NCI-H2029 (cell line): ENCODE results near the gene ACTA2.

Source experiments
- DNase-seq: peaks from one replicate; lab custom pipeline; 2025; lab: John Stamatoyannopoulos, UW

Gene ACTA2

GRCh38 chr10:88952647-88953111 lies at the start of gene ACTA2:
ACTA2 (minus strand) TSS chr10:88952773; CDS start chr10:88948930, 3,843 bp downstream.
- no peak for DNase-seq

DNA sequence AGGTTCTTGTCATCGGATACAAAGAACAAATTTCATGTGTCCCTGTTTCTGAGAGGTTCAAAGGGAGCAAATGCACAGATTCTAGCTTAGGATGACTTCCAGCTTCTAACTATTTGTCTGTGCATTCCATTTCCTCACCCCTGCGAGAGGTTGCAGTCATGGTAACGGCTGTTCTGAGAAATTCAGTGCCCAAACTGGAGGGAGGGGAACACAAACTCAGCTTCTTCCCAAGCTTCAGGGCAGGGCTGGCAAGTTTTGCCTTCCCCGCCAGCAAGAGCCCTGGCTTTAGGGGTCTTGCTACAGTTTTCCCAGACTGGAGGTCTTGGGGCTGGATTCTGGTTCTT lies 49.1 kb upstream of the ACTA2 start:
- no peak for DNase-seq

DNA sequence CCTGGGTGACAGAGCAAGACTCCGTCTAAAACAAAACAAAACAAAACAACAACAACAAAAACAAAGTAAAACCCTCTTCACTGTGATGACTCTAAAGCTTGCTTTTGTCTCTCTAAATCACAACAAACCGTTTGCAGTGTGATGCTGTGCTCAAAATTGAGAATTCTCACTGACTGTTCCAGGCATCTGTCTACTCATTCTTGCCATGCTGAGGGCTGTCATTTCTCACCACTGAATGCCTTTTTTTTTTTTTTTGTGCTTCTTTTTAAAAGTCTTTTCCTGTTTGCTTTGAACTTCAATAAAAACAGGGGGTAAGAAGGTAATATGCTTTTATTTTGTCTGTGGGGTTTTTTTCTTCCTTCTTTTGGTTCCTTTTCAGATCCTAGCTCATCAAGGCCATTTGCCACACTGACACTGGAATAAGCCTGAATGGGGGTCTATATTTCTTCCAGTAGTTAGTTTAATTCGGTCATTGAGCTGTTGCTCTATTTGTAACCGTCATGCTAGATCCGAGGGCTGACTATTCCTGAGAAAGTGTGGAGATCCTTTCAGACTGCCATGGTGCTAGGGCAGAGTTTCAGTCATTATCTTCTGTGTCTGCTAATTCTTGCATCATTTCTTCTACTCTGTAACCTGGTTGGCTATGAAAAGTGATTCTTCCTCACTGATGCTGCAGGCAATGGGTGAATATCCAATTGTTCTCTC lies 48.6 kb upstream of the ACTA2 start:
- DNase-seq = no peak

- DNase-seq = no peak
Measured at GRCh38 chr10:88999625-89000024, 47.1 kb upstream of the ACTA2 start.

- DNase-seq = no peak
Measured at GRCh38 chr10:88996927-88997326, 44.4 kb upstream of the ACTA2 start.

GRCh38 chr10:88995156-88995876 lies 42.7 kb upstream of the ACTA2 start:
- DNase-seq = no peak

DNA sequence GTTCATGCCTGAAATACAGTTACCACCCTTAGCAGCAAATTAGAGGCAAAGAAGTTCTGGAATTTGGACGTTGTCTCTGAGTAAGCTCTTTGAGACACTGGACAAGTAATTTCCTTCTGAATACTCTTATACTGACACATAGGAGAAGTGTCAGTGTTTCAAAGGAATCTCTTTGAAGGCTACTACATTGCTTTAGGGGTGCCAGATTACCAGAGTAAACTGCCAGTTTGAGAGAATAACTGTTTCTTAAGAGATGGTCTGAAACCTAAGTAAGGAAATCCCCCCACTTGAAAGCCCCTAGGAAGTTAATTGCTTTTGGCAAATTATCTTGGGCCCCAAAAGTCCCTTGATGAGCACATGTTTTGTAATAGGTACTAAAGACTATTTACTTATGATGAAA lies 41.4 kb upstream of the ACTA2 start:
- DNase-seq = no peak

DNA sequence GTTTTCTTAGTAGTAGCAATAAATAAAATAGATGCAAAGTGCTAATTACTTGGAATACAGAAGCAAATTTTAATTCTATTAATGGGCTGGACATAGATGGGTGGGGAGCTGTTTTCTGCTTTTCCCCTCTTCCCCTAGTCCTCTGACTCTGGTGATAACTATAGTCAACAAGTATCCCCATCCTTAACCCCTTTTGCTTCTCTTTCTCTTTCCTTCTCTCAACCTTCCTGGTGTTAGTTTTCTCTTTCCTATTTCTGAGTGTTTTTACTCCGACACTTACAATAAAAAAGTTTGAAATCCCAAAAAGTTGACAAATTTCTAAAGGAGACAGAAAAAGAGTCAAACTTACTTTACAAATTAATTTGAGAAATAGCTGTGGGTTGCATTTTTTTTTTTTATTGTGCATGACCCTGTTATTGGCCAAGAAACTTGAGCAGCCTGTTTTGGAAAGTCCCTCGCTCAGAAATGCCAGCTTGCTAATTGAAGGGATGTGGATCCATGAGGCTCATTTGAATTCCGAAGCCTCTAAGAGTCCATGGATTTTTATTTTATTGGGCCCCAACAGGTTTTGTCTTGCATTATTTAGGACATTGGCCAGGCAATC lies 40.5 kb upstream of the ACTA2 start:
- no peak for DNase-seq

DNA sequence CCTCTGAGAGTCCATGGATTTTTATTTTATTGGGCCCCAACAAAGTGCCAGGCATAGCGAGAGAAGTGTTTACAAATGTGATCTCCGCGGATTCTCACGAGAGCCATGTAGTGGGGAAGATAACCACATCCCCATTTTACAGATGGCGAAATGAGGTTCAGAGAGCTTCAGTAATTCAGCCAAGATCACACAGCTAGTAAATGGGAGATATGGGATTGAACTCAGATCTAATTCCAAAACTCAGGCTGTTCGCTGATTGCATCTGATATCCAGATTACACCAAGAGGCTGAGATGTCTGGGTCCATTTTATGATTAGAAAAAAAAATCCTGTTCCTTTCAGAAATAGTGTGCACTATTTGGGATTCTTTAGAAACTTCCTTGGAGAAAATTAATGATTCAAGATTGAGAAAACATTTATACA lies 39.3 kb upstream of the ACTA2 start:
- DNase-seq = no peak

- DNase-seq = no peak
Measured at GRCh38 chr10:88991161-88991898, 38.8 kb upstream of the ACTA2 start.

- DNase-seq = no peak
Measured at GRCh38 chr10:88990384-88991160, 38.0 kb upstream of the ACTA2 start, which contains the start of gene FAS. FAS (plus strand) TSS chr10:88990798; CDS start chr10:88990877, 79 bp downstream.

DNA sequence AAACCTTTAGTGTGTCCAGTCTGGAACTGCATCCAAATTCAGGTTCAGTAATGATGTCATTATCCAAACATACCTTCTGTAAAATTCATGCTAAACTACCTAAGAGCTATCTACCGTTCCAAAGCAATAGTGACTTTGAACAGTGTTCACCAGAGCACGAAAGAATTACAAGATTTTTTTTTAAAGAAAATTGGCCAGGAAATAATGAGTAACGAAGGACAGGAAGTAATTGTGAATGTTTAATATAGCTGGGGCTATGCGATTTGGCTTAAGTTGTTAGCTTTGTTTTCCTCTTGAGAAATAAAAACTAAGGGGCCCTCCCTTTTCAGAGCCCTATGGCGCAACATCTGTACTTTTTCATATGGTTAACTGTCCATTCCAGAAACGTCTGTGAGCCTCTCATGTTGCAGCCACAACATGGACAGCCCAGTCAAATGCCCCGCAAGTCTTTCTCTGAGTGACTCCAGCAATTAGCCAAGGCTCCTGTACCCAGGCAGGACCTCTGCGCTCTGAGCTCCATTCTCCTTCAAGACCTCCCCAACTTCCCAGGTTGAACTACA lies 37.3 kb upstream of the ACTA2 start:
- no peak for DNase-seq

- no peak for DNase-seq
Measured at GRCh38 chr10:88989423-88989822, 36.9 kb upstream of the ACTA2 start.

GRCh38 chr10:88987840-88988239 lies 35.3 kb upstream of the ACTA2 start:
- DNase-seq = no peak

GRCh38 chr10:88987243-88987725 lies 34.7 kb upstream of the ACTA2 start:
- no peak for DNase-seq

DNA sequence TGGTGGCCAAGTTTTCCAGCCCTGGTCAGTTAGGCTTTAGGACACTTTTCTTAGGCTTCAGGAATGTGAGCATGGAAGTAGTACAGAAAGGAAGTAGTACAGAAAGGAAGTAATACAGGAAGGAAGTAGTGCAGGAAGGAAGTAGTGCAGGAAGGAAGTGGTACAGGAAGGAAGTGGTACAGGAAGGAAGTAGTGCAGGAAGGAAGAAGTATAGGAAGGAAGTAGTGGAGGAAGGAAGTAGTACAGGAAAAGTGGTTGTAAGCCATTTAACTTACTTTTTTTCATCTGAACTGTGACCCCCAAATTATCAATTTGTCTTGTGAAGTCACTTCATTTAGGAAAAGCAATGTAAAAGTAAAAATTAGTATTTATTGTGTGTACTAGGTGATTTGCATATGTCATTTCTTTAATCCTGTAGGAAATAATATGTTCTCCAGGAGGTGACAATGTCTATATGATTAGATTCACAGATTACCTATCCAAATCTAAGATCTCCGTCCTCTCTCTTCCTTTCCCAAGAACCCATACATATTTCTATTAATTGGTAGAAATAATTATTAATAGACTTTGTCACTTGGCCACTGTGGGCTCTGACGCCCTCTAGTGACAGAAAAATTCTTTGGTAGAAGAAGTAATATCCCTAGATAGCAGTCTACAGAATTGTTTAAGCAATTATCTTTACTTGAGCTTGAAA lies 34.1 kb upstream of the ACTA2 start:
- no peak for DNase-seq

DNA sequence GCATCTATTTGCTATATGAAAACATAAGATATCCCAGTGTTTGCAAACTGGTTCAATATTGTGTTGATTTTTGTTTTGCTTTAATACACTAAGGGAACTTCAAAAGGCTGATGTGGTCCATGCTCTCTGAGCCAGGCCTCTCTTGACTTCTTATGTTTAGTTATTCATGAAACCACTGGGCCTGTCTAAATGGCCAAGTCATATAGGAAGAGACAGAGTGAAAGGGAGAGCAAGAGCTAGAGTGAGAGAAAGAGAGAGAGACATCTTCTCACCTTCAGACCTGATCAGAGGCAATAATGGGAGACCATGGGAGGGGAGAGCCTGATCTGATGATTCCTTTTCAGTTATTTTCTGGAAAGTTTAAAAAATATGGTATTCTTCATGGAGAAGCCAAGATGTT lies 32.0 kb upstream of the ACTA2 start:
- DNase-seq = no peak

DNA sequence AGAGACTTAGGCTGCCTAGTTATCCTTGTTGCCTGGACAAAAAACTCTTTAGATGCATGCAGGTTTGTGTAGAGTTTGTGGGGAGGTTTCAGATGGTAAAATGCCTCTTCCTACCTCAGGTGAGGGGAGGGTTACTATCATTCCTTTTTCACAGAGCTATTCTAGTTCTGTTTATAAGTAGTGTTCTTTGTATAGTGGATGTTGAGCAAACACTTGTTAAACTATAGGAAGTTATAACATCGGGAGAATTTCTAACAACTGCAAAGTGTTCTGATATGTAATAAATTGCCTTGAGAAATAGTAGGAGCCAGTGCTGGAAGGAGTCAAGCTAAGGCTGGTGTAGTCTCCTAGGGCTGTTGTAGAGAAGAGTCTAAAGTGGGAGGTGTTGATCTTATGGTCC lies 31.4 kb upstream of the ACTA2 start:
- DNase-seq = no peak

DNA sequence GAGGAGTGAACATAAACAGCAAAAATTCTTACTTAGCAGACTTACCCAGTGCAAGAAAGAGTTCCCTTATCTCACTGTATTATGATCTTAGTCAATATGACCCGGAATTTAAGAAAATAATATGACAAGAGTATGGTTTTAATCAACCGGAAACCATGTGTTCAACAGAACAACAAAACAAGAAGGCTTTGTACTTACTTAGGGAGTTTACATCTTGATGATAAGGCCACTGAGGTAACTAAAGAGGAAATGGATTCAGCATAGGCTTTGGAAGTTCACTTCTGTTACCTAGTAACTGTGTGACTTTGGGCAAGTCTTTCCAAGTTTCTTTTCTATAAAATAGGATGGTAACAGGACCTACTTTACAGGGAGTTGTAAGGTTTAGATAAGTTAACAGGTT lies 30.6 kb upstream of the ACTA2 start:
- no peak for DNase-seq

GRCh38 chr10:88982366-88982765 lies 29.8 kb upstream of the ACTA2 start:
- DNase-seq = no peak

DNA sequence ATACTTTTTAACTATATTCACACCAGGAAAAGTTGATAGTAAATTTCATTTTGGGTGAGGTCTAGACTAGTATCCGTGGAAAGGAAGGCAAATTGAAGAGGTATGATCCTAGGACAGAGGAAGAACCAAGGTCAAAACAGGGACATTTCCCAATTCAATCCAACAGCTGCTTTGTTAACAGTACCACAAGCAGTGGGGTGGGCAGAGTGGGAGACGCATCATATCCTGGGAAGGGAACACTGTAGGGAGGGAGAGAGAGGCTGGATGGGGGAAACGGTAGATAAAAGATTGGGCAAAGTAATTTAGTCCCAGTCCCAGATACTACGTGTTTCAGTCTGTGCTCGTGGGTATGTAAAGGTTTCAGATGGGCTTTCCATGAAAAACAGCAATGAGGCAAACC lies 28.9 kb upstream of the ACTA2 start:
- no peak for DNase-seq
